HG02610 (cell line): ENCODE data around the gene MRPL54.

Experiments used
- ATAC-seq: cut with Tn5 transposase; IDR thresholded peaks from one replicate; pipeline ENCODE4 v1.9.1; 2021; ENCODE audit warnings: mild to moderate bottlenecking, moderate library complexity; ENCODE audit not compliant: unreplicated experiment

MRPL54 gene

GRCh38 chr19:3762501-3763459, at the start of gene MRPL54:
TSS of gene MRPL54 (plus strand) at chr19:3762682. CDS start at chr19:3762701, 19 bp downstream.
- ATAC-seq = peak; percentile 77

- ATAC-seq = no peak
Measured at GRCh38 chr19:3716147-3716668, 46.3 kb upstream of the MRPL54 start.

- no peak for ATAC-seq
Measured at GRCh38 chr19:3719868-3720267, 42.6 kb upstream of the MRPL54 start.

- ATAC-seq = no peak
Measured at GRCh38 chr19:3720349-3720917, 42.0 kb upstream of the MRPL54 start.

GRCh38 chr19:3721131-3721886, 41.2 kb upstream of the MRPL54 start:
- no peak for ATAC-seq

GRCh38 chr19:3721887-3722442, 40.5 kb upstream of the MRPL54 start:
- ATAC-seq = no peak

- ATAC-seq = no peak
Measured at GRCh38 chr19:3722443-3723109, 39.9 kb upstream of the MRPL54 start.

GRCh38 chr19:3723110-3723488, 39.4 kb upstream of the MRPL54 start:
- no peak for ATAC-seq

GRCh38 chr19:3723883-3724282, 38.6 kb upstream of the MRPL54 start:
- ATAC-seq = no peak

GRCh38 chr19:3725121-3725520, 37.4 kb upstream of the MRPL54 start:
- ATAC-seq = no peak

- no peak for ATAC-seq
Measured at GRCh38 chr19:3725640-3726310, 36.7 kb upstream of the MRPL54 start.

GRCh38 chr19:3730457-3730958, 32.0 kb upstream of the MRPL54 start:
- ATAC-seq = no peak

- no peak for ATAC-seq
Measured at GRCh38 chr19:3732108-3732507, 30.4 kb upstream of the MRPL54 start.

- ATAC-seq = no peak
Measured at GRCh38 chr19:3733549-3734309, 28.8 kb upstream of the MRPL54 start.

GRCh38 chr19:3734310-3734600, 28.2 kb upstream of the MRPL54 start:
- ATAC-seq = no peak

GRCh38 chr19:3736106-3736724, 26.3 kb upstream of the MRPL54 start:
- ATAC-seq = no peak

- no peak for ATAC-seq
Measured at GRCh38 chr19:3737487-3738205, 24.8 kb upstream of the MRPL54 start.
